Loucy (cell line): ENCODE results near the gene MED13L.

Source experiments
- EZH2phosphoT487 ChIP-seq: fragments of 200-600 bp; IDR thresholded peaks from 2 replicates; pipeline ENCODE4 v1.6.1; 2018; ENCODE audit warnings: antibody characterized with exemption, mild to moderate bottlenecking, moderate library complexity, borderline replicate concordance
- TF ChIP-seq, protein P1 (sequence below): fragments of 200-600 bp; sonication (generic); conservative IDR thresholded peaks from 2 replicates; pipeline ENCODE4 v1.5.1; 2014; ENCODE audit warnings: mild to moderate bottlenecking, antibody characterized with exemption, low read length

DNA sequence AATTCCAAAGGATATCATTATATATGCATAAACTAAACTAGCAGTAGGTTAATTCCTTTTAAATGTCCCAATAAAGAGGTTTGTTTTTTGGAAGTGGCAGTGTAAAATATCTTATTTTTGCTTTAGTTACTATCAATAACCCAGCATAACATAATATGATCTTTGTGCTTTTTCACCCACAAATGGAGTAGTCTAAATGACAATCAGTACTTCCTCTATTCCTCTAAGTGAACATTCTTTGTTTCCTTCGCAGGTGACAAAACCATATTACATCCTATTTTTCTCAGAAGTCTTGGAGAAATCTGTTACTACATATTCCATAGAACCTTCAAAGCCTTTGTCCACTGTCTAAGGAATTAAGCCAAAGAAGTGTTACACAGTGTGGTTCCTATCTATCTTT, 62.5 kb downstream of the MED13L start:
- TF ChIP-seq, protein P1, sequence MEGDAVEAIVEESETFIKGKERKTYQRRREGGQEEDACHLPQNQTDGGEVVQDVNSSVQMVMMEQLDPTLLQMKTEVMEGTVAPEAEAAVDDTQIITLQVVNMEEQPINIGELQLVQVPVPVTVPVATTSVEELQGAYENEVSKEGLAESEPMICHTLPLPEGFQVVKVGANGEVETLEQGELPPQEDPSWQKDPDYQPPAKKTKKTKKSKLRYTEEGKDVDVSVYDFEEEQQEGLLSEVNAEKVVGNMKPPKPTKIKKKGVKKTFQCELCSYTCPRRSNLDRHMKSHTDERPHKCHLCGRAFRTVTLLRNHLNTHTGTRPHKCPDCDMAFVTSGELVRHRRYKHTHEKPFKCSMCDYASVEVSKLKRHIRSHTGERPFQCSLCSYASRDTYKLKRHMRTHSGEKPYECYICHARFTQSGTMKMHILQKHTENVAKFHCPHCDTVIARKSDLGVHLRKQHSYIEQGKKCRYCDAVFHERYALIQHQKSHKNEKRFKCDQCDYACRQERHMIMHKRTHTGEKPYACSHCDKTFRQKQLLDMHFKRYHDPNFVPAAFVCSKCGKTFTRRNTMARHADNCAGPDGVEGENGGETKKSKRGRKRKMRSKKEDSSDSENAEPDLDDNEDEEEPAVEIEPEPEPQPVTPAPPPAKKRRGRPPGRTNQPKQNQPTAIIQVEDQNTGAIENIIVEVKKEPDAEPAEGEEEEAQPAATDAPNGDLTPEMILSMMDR, result no peak
- TF ChIP-seq EZH2phosphoT487, result no peak
